Peyer's patch (tissue), 4 donors: ENCODE data around the gene SCN3B.

ENCODE experiments used
- CTCF ChIP-seq, 6 experiments: fragments of 450-650 bp in 4 of 6; fragments of 200-600 bp in 2 of 6; sonication (generic) in 1 of 6; IDR thresholded peaks; one replicate each; pipeline ENCODE4 v1.5.1; 2017 to 2019; ENCODE audit warnings: antibody characterized with exemption in 6 of 6, mild to moderate bottlenecking in 3 of 6, moderate library complexity in 1 of 6
- POLR2A ChIP-seq, 2 donors: fragments of 450-650 bp; IDR thresholded peaks; one replicate each; pipeline ENCODE4 v1.5.1; 2017; ENCODE audit warnings: antibody characterized with exemption in 2 of 2, mild to moderate bottlenecking in 2 of 2, moderate library complexity in 2 of 2

- TF ChIP-seq CTCF (IDR thresholded peaks at IDR 0.05) (no peak), POLR2A (IDR thresholded peaks at IDR 0.05) (no peak)
Measured at GRCh38 chr11:123585706-123586105, 68.7 kb downstream of the SCN3B start.
